Fibroblast of lung (primary cell): ENCODE measurements around the gene UQCR10.

Experiments
- CTCF ChIP-seq, 2 donors: IDR thresholded peaks in 1 of 2; conservative IDR thresholded peaks in 1 of 2; 1 replicate in 1 of 2; 2 replicates in 1 of 2; pipeline ENCODE4 v1.5.1; 2011 to 2012; ENCODE audit warnings: low read length in 2 of 2, control low read depth in 1 of 2, inconsistent platforms in 1 of 2, low read depth in 1 of 2, mild to moderate bottlenecking in 1 of 2
- EZH2 ChIP-seq: IDR thresholded peaks from 2 replicates; pipeline ENCODE4 v1.5.1; 2012; ENCODE audit warnings: low read length, control low read depth, mild to moderate bottlenecking; ENCODE audit errors: missing control alignments

- TF ChIP-seq CTCF (conservative IDR thresholded peaks at IDR 0.05 in 1 of 2, IDR thresholded peaks at IDR 0.05 in 1 of 2; ENCODE audit: low read depth in 1 of 2, low read length in 2 of 2), result no peak
- TF ChIP-seq EZH2, result no peak
Observed at GRCh38 chr22:29729161-29729560, 38.0 kb upstream of the UQCR10 start.
